AG09319 (cell line): ENCODE data around the gene CDKAL1.

Experiments used
- DNase-seq: peaks from one replicate; pipeline ENCODE4 v3.0.0-alpha.2; 2010; ENCODE audit warnings: low read depth; ENCODE audit errors: extremely low read depth
- CTCF ChIP-seq: IDR thresholded peaks from 2 replicates; pipeline ENCODE4 v1.5.1; 2011; ENCODE audit warnings: low read depth, mild to moderate bottlenecking, inconsistent platforms, low read length, moderate library complexity

CDKAL1 gene

GRCh38 chr6:20630136-20630535, 95.9 kb downstream of the CDKAL1 start:
- no peak for TF ChIP-seq CTCF
- DNase-seq, result no peak

GRCh38 chr6:20630617-20631548, 96.6 kb downstream of the CDKAL1 start:
- no peak for DNase-seq
- TF ChIP-seq CTCF, result no peak

DNA sequence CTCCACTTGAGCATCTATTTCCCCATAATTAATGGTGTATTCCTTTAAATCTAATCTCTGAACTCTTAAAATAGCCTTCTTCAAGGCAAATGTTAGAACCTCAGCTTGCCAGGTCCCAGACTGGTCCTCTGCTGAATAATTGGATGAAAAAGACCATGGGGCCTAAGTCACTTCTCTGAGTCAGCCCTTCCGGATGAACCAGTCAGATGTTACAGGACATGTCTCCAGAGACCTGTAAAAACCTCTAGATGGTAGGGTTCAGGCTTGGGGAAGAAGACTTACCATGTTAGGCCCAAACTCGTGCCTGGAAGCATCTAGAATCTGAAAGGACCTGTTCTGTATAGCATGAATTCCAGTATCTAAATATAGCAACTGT, 97.3 kb downstream of the CDKAL1 start:
- TF ChIP-seq CTCF, result no peak
- DNase-seq, result no peak

DNA sequence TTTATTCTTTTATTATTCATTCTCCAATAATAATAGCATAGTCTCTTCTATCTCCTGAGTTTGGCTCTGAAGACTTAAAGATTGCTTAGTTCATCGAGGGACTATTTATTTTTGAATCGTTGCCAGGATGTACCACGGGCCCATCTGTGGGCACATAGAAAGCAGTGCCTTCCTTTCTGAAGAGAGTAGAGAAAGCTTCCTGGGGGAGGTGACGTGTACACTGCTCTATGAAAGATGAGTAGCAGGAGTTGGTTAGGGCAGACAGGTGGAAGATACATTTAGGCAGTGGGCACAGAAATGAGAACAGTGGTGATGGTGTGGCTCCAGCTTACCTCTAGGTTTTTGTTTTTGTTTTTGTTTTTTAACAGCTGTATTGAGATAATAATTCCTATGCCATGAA, 98.4 kb downstream of the CDKAL1 start:
- no peak for DNase-seq
- no peak for TF ChIP-seq CTCF

GRCh38 chr6:20633566-20634340, 99.5 kb downstream of the CDKAL1 start:
- DNase-seq, result no peak
- TF ChIP-seq CTCF, result no peak

DNA sequence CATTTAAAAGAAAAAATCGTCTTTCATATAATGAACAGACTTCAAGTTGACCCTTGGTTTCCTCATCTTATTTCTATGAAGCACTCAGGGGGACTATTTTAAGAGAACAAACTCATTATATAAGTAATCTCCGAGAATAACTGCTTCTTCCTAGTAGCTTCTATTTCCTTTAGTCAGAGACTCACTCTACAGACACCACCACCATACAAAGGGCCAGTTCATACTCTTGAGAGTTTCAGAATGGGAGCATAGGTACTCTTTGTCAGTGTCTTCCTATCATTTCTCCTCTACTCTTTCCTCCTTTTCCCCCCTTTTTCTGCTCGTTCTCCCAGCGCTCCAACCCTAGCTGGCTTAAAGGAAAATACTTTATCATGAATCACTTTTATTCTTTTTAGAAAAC, 104.9 kb downstream of the CDKAL1 start:
- no peak for DNase-seq
- TF ChIP-seq CTCF, result no peak

DNA sequence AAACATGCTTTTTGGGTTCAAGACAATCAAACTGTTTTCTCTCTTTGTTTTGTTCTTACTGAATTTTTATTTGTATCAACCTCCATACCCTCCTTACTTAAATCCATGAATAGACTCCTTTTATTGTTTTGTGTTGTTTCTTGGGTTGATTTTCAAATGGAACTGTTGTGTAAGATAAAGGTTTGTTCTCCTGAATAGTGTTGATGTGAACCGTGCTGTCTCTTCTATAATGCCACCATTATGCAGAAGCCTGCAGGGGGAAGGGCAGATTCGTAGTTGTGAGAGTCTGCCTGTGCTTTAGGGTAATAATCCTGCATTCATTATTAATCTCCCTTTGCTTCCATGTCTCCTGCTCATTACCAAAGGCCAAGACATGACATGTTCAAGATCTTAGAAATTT, 105.9 kb downstream of the CDKAL1 start:
- TF ChIP-seq CTCF, result no peak
- no peak for DNase-seq
